ENCODE measurements around the gene AUTS2. TPM values are rescaled to one million over a fixed set of nuclear protein-coding genes. Genes with fewer than 3 reads are reported as not detected.

Gene AUTS2
- total and polyA plus RNA-seq, 2 experiments from 2014 or later, result 3.0 to 4.4 TPM

GRCh38 chr7:70774950-70775527, 1176.8 kb downstream of the AUTS2 start:
- no peaks in the 10 kb centered on the region for H3K27me3 ChIP-seq (replicated peaks; ENCODE audit: insufficient read depth)
- TF ChIP-seq EZH2 (IDR thresholded peaks at IDR 0.05; ENCODE audit: insufficient read depth, poor library complexity, severe bottlenecking) (no peak), EZH2phosphoT487 (IDR thresholded peaks at IDR 0.05; ENCODE audit: insufficient read depth, low read depth) (no peak)
- DNase-seq, result no peak
- H2AFZ ChIP-seq, result no peak overlapping the region
- H3K9me3 ChIP-seq (ENCODE audit: low read depth), result no peaks in the 10 kb centered on the region
- no peaks in the 10 kb centered on the region for H3K9me2 ChIP-seq (ENCODE audit: insufficient read depth)
- no peaks in the 10 kb centered on the region for H3K79me2 ChIP-seq (ENCODE audit: insufficient read depth)
- no peak overlapping the region for H3K27ac ChIP-seq
- WGBS, 2 experiments (ENCODE audit: low coverage in 1 of 2, low lambda C conversion rate in 2 of 2, missing lambda C conversion rate in 2 of 2), result 97 to 98% methylated on average over 3 of the region's 3 CpGs
- H3K4me1 ChIP-seq (ENCODE audit: insufficient read depth), result no peaks in the 10 kb centered on the region
- peaks cover 7% of the 10 kb centered on the region; the same call in 1 of the 2 replicates for H3K36me3 ChIP-seq (ENCODE audit: low read depth)
- no peak overlapping the region for H3K4me3 ChIP-seq
- H3F3A ChIP-seq (ENCODE audit: insufficient read depth), result no peaks in the 10 kb centered on the region
- H3K4me2 ChIP-seq (ENCODE audit: unreplicated experiment), result no peak overlapping the region
- in situ Hi-C loops (cut with MboI), result no loop called here
- H4K20me1 ChIP-seq (ENCODE audit: insufficient read depth), result no peaks in the 10 kb centered on the region
- H3K9ac ChIP-seq, result no peak overlapping the region

- H4K20me1 ChIP-seq (ENCODE audit: insufficient read depth), result no peaks in the 10 kb centered on the region
- no peak overlapping the region for H3K4me2 ChIP-seq (ENCODE audit: unreplicated experiment)
- no peaks in the 10 kb centered on the region for H3K79me2 ChIP-seq (ENCODE audit: insufficient read depth)
- H3F3A ChIP-seq (ENCODE audit: insufficient read depth), result no peaks in the 10 kb centered on the region
- no peaks in the 10 kb centered on the region for H3K9me3 ChIP-seq (ENCODE audit: low read depth)
- H3K9ac ChIP-seq, result no peak overlapping the region
- no peak overlapping the region for H3K4me3 ChIP-seq
- H3K9me2 ChIP-seq (ENCODE audit: insufficient read depth), result no peaks in the 10 kb centered on the region
- 87 to 92% methylated on average over 4 of the region's 4 CpGs for WGBS, 2 experiments (ENCODE audit: low coverage in 1 of 2, low lambda C conversion rate in 2 of 2, missing lambda C conversion rate in 2 of 2)
- in situ Hi-C loops (cut with MboI), result no loop called here
- peak; percentile 7 for DNase-seq
- no peaks in the 10 kb centered on the region for H3K4me1 ChIP-seq (ENCODE audit: insufficient read depth)
- H3K27me3 ChIP-seq (replicated peaks; ENCODE audit: insufficient read depth), result no peaks in the 10 kb centered on the region
- TF ChIP-seq EZH2 (IDR thresholded peaks at IDR 0.05; ENCODE audit: insufficient read depth, poor library complexity, severe bottlenecking) (no peak), EZH2phosphoT487 (IDR thresholded peaks at IDR 0.05; ENCODE audit: insufficient read depth, low read depth) (no peak)
- peaks cover 9% of the 10 kb centered on the region; the same call in 1 of the 2 replicates for H3K36me3 ChIP-seq (ENCODE audit: low read depth)
- H2AFZ ChIP-seq, result no peak overlapping the region
- H3K27ac ChIP-seq, result no peak overlapping the region
Observed at GRCh38 chr7:70775570-70776156, 1177.4 kb downstream of the AUTS2 start.

GRCh38 chr7:70776627-70777101, 1178.4 kb downstream of the AUTS2 start:
- Histone ChIP-seq H3K9me3 (ENCODE audit: low read depth) (no peaks in the 10 kb centered on the region), H3K9me2 (ENCODE audit: insufficient read depth) (no peaks in the 10 kb centered on the region), H4K20me1 (ENCODE audit: insufficient read depth) (no peaks in the 10 kb centered on the region), H3K27ac (no peak overlapping the region), H3K4me1 (ENCODE audit: insufficient read depth) (no peaks in the 10 kb centered on the region), H3K4me3 (no peak overlapping the region), H3K36me3 (ENCODE audit: low read depth) (peaks cover 11% of the 10 kb centered on the region; the same call in 1 of the 2 replicates), H3K4me2 (ENCODE audit: unreplicated experiment) (no peak overlapping the region), H3K79me2 (ENCODE audit: insufficient read depth) (no peaks in the 10 kb centered on the region), H3F3A (ENCODE audit: insufficient read depth) (no peaks in the 10 kb centered on the region), H2AFZ (no peak overlapping the region), H3K9ac (no peak overlapping the region), H3K27me3 (replicated peaks; ENCODE audit: insufficient read depth) (no peaks in the 10 kb centered on the region)
- TF ChIP-seq EZH2phosphoT487 (IDR thresholded peaks at IDR 0.05; ENCODE audit: insufficient read depth, low read depth) (no peak), EZH2 (IDR thresholded peaks at IDR 0.05; ENCODE audit: insufficient read depth, poor library complexity, severe bottlenecking) (no peak)
- in situ Hi-C loops (cut with MboI), result no loop called here
- peak; percentile 47 for DNase-seq
- 16 to 37% methylated on average over 7 of the region's 7 CpGs for WGBS, 2 experiments (ENCODE audit: low coverage in 1 of 2, low lambda C conversion rate in 2 of 2, missing lambda C conversion rate in 2 of 2)

GRCh38 chr7:70777251-70777650, 1179.0 kb downstream of the AUTS2 start:
- no peak overlapping the region for H3K9ac ChIP-seq
- no peak overlapping the region for H3K4me3 ChIP-seq
- no peaks in the 10 kb centered on the region for H3F3A ChIP-seq (ENCODE audit: insufficient read depth)
- peaks cover 11% of the 10 kb centered on the region; the same call in 1 of the 2 replicates for H3K36me3 ChIP-seq (ENCODE audit: low read depth)
- H3K27me3 ChIP-seq (replicated peaks; ENCODE audit: insufficient read depth), result no peaks in the 10 kb centered on the region
- H3K79me2 ChIP-seq (ENCODE audit: insufficient read depth), result no peaks in the 10 kb centered on the region
- in situ Hi-C loops (cut with MboI), result no loop called here
- no peak overlapping the region for H3K4me2 ChIP-seq (ENCODE audit: unreplicated experiment)
- no peak overlapping the region for H2AFZ ChIP-seq
- H3K27ac ChIP-seq, result no peak overlapping the region
- no peaks in the 10 kb centered on the region for H3K9me2 ChIP-seq (ENCODE audit: insufficient read depth)
- H3K9me3 ChIP-seq (ENCODE audit: low read depth), result no peaks in the 10 kb centered on the region
- TF ChIP-seq EZH2 (IDR thresholded peaks at IDR 0.05; ENCODE audit: insufficient read depth, poor library complexity, severe bottlenecking) (no peak), EZH2phosphoT487 (IDR thresholded peaks at IDR 0.05; ENCODE audit: insufficient read depth, low read depth) (no peak)
- no peak for DNase-seq
- H3K4me1 ChIP-seq (ENCODE audit: insufficient read depth), result no peaks in the 10 kb centered on the region
- no peaks in the 10 kb centered on the region for H4K20me1 ChIP-seq (ENCODE audit: insufficient read depth)

Data from GM23248 (cell line).